PFSK-1 (cell line): Measurements from ENCODE around the gene VANGL1. TPM values are rescaled to one million over a fixed set of nuclear protein-coding genes. Genes with fewer than 3 reads are reported as not detected.

ENCODE experiments used
- FOXP2 ChIP-seq: optimal IDR thresholded peaks from 2 replicates; pipeline ENCODE3; 2011; ENCODE audit warnings: borderline replicate concordance, control low read depth, inconsistent platforms; ENCODE audit not compliant: insufficient read depth; ENCODE audit errors: extremely low read length, extremely low read depth
- POLR2AphosphoS5 ChIP-seq: IDR thresholded peaks from 2 replicates; pipeline ENCODE4 v1.6.1; 2012; ENCODE audit warnings: low read depth, mild to moderate bottlenecking, control low read depth, low read length, moderate library complexity
- SIN3A ChIP-seq: IDR thresholded peaks from 2 replicates; pipeline ENCODE4 v1.6.1; 2012; ENCODE audit warnings: mild to moderate bottlenecking, low read length, moderate library complexity, borderline replicate concordance; ENCODE audit not compliant: insufficient read depth
- TAF1 ChIP-seq: IDR thresholded peaks from 2 replicates; pipeline ENCODE4 v1.6.1; 2012; ENCODE audit warnings: low read length, control low read depth, borderline replicate concordance; ENCODE audit not compliant: insufficient read depth
- polyA plus RNA-seq: library from polyadenylated mRNA; unstranded; fragments of >200 nt; gene quantifications from one replicate; pipeline ENCODE4 v1.2.1, GENCODE V29; 2012; ENCODE audit warnings: low read depth, missing spikeins; ENCODE audit not compliant: insufficient read length
- TF ChIP-seq, protein P1 (sequence below), 2 experiments: IDR thresholded peaks; 2 replicates each; pipeline versions ENCODE4 v1.6.1 to v1.8.0; 2011 to 2012; ENCODE audit warnings: low read depth in 2 of 2, low read length in 2 of 2, control low read depth in 1 of 2, inconsistent platforms in 1 of 2, mild to moderate bottlenecking in 1 of 2, moderate library complexity in 1 of 2; ENCODE audit not compliant: insufficient read depth in 1 of 2

VANGL1 gene
- 11.1 TPM for polyA plus RNA-seq

DNA sequence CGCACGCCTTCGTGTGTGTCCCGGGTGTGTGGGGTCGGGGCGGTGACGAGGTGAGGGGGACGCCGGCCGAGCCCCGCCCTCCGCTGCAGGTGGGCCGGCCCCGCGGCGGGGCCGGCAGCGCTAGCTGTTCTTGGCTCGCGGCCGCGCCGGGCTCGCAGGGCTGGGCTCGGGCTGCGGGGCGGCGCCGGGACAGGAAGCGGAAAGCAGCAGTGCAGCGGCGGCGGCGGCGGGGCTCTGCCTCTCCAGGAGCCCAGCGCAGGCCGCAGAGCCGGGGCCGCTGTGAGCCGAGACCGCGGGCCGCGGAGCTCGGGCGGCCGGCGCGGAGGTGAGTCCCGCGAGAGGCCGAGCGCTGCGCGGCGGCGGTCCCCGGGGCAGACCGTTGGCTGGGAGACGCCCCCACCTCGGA is at the start of gene VANGL1:
TSS of gene VANGL1 (plus strand) at position 209 of the 406 bp plus-strand sequence. CDS start 9,444 bp downstream, outside the sequence.
- TF ChIP-seq SIN3A (no peak), FOXP2 (no peak), POLR2AphosphoS5 (peak; percentile 52; the same call in 1 of the 2 replicates)
- TF ChIP-seq, protein P1, sequence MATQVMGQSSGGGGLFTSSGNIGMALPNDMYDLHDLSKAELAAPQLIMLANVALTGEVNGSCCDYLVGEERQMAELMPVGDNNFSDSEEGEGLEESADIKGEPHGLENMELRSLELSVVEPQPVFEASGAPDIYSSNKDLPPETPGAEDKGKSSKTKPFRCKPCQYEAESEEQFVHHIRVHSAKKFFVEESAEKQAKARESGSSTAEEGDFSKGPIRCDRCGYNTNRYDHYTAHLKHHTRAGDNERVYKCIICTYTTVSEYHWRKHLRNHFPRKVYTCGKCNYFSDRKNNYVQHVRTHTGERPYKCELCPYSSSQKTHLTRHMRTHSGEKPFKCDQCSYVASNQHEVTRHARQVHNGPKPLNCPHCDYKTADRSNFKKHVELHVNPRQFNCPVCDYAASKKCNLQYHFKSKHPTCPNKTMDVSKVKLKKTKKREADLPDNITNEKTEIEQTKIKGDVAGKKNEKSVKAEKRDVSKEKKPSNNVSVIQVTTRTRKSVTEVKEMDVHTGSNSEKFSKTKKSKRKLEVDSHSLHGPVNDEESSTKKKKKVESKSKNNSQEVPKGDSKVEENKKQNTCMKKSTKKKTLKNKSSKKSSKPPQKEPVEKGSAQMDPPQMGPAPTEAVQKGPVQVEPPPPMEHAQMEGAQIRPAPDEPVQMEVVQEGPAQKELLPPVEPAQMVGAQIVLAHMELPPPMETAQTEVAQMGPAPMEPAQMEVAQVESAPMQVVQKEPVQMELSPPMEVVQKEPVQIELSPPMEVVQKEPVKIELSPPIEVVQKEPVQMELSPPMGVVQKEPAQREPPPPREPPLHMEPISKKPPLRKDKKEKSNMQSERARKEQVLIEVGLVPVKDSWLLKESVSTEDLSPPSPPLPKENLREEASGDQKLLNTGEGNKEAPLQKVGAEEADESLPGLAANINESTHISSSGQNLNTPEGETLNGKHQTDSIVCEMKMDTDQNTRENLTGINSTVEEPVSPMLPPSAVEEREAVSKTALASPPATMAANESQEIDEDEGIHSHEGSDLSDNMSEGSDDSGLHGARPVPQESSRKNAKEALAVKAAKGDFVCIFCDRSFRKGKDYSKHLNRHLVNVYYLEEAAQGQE (IDR thresholded peaks at IDR 0.05; ENCODE audit: insufficient read depth in 1 of 2, low read depth in 2 of 2, low read length in 2 of 2), result peak in 1 of 2 experiments; percentile 14; a peak in 1 of 4 replicates

DNA sequence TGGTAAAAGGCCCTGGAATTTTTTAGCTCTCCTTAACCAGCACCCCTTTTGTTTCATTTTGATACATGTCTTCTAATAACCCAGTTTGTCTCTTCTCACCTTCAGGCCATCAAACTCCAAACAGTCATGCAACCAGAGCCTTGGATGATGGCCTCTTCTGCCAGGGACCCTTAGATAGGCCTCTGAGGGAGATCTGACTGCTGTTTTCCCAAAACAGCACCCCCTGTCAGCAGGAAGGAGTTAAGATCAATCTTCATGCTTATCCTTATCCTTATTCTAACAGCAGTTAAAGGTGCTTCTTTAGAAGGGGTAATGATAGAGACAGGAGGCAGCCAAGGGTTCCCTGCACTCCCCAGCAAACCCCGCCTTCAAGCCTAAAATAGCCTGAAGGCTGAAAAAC is 49.5 kb upstream of the VANGL1 start:
- TF ChIP-seq, protein P1 (IDR thresholded peaks at IDR 0.05; ENCODE audit: insufficient read depth in 1 of 2, low read depth in 2 of 2, low read length in 2 of 2), result no peak
- no peak for TF ChIP-seq POLR2AphosphoS5
- no peak for TF ChIP-seq SIN3A
- no peak for TF ChIP-seq TAF1
- TF ChIP-seq FOXP2, result no peak

DNA sequence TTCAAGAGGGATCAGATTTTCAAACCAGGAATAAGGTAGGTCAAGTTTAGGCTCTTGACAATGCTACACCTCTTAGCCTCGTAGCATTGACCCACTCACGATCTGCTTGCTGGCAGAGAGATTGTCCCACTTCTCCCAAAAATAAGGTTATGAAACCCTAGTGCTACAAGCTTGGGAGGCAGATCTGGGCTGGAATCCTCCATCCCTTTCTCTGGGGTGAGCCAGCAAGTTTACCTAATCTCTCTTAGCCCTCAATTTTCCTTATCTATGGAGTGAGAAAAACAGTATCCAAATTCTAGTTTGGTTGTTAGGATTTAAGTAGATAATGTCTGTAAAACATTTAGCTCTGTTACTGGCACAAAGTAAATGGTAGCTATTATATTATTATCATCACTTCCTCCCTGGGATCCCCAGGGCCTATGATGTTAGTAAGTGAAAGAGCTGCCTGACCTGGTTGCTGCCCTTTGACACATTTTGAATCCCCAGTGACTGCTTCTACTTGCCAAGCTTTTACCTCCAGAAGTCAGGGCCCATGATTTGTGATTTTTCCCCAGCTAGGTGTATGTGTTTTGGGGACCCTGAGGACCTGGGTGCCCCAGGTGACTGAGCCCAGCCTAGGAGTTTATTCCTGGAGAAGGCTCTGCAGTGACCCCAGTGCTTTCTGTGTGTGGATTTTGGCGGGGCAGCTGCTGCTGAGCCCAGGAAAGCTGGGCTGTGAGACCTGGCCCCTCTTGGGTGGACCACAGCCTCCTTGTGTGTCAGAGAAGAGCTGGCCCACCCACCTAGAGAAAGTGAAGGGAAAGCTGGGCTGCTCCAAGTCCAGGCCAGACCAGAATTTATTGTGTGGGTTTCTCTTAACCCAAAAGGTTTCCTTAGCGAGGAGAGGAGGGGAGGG is 48.2 kb upstream of the VANGL1 start:
- TF ChIP-seq, protein P1 (IDR thresholded peaks at IDR 0.05; ENCODE audit: insufficient read depth in 1 of 2, low read depth in 2 of 2, low read length in 2 of 2), result no peak
- no peak for TF ChIP-seq SIN3A
- no peak for TF ChIP-seq FOXP2
- no peak for TF ChIP-seq POLR2AphosphoS5
- TF ChIP-seq TAF1, result no peak

DNA sequence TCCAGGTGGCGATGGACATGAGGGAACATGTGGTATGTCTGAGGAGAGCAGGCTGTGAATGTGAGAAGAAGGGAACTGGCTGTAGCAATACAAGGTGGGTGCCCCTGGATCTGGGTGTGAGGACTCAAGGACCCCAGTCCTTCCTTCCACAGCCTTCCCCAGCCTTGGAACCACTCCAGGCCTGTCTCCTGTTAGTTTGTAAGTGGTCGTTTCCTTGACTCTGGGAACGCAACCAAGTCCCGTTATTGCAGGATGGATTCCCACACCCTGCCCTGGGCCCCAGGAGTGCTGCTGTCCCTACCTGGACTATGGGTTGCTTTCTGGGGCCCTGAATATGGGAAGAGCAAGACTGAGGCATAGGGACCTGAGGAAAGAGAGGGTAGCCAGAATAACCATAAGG is 47.2 kb upstream of the VANGL1 start:
- TF ChIP-seq, protein P1 (IDR thresholded peaks at IDR 0.05; ENCODE audit: insufficient read depth in 1 of 2, low read depth in 2 of 2, low read length in 2 of 2), result no peak
- TF ChIP-seq FOXP2 (no peak), POLR2AphosphoS5 (no peak), TAF1 (no peak), SIN3A (no peak)
